Measurements from ENCODE around the gene KCNMB2.

KCNMB2 gene

DNA sequence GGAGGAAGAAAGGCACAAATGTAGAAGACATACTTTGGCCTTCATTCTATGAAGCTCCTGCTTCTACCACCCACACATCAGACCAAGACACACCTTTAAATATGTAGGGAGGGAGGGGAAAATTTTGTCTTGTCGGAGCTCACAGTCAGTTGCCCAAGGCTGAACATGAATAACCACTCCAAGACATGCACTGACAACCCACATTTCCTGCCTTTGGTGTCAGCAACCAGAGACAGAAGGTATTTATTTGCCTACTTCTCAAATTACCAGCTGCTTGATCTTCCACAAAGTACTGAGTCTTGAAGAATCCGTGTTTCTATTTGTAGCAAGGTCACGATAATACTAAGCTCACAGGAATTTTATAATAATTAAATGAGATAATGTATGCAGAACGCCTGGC, 169.7 kb downstream of the KCNMB2 start:
- Histone ChIP-seq H3F3A (ENCODE audit: control insufficient read depth, insufficient read depth) (no peaks in the 10 kb centered on the region), H3K27ac (ENCODE audit: low read depth, low read length) (no peak overlapping the region), H3K9me3 (ENCODE audit: control insufficient read depth, insufficient read depth, low read length) (no peaks in the 10 kb centered on the region), H4K20me1 (ENCODE audit: control insufficient read depth, insufficient read depth, low read depth, low read length) (no peaks in the 10 kb centered on the region), H3K4me1 (ENCODE audit: control insufficient read depth, low read length) (no peaks in the 10 kb centered on the region), H3K4me2 (ENCODE audit: low read length) (no peak overlapping the region), H3K27me3 (ENCODE audit: control insufficient read depth, low read length) (no peaks in the 10 kb centered on the region), H3K36me3 (ENCODE audit: control insufficient read depth, low read length) (no peaks in the 10 kb centered on the region), H3K4me3 (ENCODE audit: low read length) (no peak overlapping the region), H3K79me2 (ENCODE audit: control insufficient read depth, low read length) (no peaks in the 10 kb centered on the region), H3K9me2 (replicated peaks; ENCODE audit: control insufficient read depth, low read length) (no peaks in the 10 kb centered on the region)
- TF ChIP-seq, protein P1, sequence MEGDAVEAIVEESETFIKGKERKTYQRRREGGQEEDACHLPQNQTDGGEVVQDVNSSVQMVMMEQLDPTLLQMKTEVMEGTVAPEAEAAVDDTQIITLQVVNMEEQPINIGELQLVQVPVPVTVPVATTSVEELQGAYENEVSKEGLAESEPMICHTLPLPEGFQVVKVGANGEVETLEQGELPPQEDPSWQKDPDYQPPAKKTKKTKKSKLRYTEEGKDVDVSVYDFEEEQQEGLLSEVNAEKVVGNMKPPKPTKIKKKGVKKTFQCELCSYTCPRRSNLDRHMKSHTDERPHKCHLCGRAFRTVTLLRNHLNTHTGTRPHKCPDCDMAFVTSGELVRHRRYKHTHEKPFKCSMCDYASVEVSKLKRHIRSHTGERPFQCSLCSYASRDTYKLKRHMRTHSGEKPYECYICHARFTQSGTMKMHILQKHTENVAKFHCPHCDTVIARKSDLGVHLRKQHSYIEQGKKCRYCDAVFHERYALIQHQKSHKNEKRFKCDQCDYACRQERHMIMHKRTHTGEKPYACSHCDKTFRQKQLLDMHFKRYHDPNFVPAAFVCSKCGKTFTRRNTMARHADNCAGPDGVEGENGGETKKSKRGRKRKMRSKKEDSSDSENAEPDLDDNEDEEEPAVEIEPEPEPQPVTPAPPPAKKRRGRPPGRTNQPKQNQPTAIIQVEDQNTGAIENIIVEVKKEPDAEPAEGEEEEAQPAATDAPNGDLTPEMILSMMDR (IDR thresholded peaks at IDR 0.05; ENCODE audit: low read depth, low read length, poor library complexity, severe bottlenecking), result no peak
- TF ChIP-seq EZH2phosphoT487 (IDR thresholded peaks at IDR 0.05; ENCODE audit: borderline replicate concordance, low read length), result no peak

DNA sequence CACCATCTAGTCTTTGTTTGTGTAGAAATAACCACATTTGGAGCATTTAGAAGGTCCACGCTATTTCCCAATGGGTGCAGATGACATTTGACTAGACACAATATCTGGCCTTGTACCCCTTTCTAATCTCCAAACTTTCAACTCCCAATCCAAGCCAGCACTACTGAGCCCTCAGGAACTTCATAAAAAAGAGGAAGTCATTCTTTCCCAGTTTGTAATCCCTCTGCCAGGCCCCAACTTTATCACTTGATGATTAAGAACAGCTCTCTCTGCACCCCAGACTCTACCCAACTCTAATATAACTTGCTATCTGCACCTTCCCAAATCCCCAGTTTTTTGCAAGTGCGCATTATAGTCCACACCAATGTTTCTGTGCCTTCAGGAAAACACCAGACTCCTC, 170.2 kb downstream of the KCNMB2 start:
- Histone ChIP-seq H3K27me3 (ENCODE audit: control insufficient read depth, low read length) (no peaks in the 10 kb centered on the region), H3K4me1 (ENCODE audit: control insufficient read depth, low read length) (no peaks in the 10 kb centered on the region), H3K9me2 (replicated peaks; ENCODE audit: control insufficient read depth, low read length) (no peaks in the 10 kb centered on the region), H3K27ac (ENCODE audit: low read depth, low read length) (no peak overlapping the region), H3K9me3 (ENCODE audit: control insufficient read depth, insufficient read depth, low read length) (no peaks in the 10 kb centered on the region), H4K20me1 (ENCODE audit: control insufficient read depth, insufficient read depth, low read depth, low read length) (no peaks in the 10 kb centered on the region), H3K36me3 (ENCODE audit: control insufficient read depth, low read length) (no peaks in the 10 kb centered on the region), H3F3A (ENCODE audit: control insufficient read depth, insufficient read depth) (no peaks in the 10 kb centered on the region), H3K79me2 (ENCODE audit: control insufficient read depth, low read length) (no peaks in the 10 kb centered on the region), H3K4me2 (ENCODE audit: low read length) (no peak overlapping the region), H3K4me3 (ENCODE audit: low read length) (no peak overlapping the region)
- TF ChIP-seq, protein P1 (IDR thresholded peaks at IDR 0.05; ENCODE audit: low read depth, low read length, poor library complexity, severe bottlenecking), result no peak
- no peak for TF ChIP-seq EZH2phosphoT487 (IDR thresholded peaks at IDR 0.05; ENCODE audit: borderline replicate concordance, low read length)

DNA sequence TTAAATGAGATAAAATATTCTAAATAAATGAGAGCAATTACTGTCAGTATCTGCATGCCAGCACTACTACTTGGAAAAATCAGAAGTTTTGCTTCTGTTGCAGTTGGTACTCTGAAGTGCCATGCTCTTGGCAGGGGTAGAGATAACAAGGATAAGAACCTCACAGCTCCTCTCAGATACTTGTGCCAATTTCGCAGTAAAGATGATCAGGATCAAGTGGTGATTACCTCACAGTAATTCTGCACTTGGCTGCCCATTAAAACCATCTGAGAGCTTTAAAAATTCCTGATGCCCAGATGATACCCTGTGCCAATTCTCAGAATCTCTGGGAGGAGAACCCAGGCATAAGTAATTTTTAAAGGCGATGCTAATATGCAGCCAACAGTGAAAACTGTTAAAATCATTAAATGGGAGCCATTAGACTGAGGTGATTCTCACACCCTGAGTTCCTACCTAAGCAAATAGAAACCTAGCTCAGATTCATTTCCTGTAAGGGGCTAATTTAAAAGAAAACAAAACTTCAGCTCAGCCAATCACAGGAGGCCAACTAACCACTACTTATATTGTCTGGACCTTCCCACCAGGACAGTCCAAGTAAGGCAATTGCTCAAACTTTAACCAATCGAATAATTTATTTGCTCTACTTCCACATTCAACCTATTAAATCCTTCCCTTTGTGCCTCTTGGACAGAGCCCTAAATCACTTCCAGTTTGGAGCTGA, 171.2 kb downstream of the KCNMB2 start:
- Histone ChIP-seq H3K4me3 (ENCODE audit: low read length) (no peak overlapping the region), H3F3A (ENCODE audit: control insufficient read depth, insufficient read depth) (no peaks in the 10 kb centered on the region), H3K4me1 (ENCODE audit: control insufficient read depth, low read length) (no peaks in the 10 kb centered on the region), H3K36me3 (ENCODE audit: control insufficient read depth, low read length) (no peaks in the 10 kb centered on the region), H3K79me2 (ENCODE audit: control insufficient read depth, low read length) (no peaks in the 10 kb centered on the region), H3K4me2 (ENCODE audit: low read length) (no peak overlapping the region), H3K27me3 (ENCODE audit: control insufficient read depth, low read length) (no peaks in the 10 kb centered on the region), H3K9me2 (replicated peaks; ENCODE audit: control insufficient read depth, low read length) (no peaks in the 10 kb centered on the region), H4K20me1 (ENCODE audit: control insufficient read depth, insufficient read depth, low read depth, low read length) (no peaks in the 10 kb centered on the region), H3K9me3 (ENCODE audit: control insufficient read depth, insufficient read depth, low read length) (no peaks in the 10 kb centered on the region), H3K27ac (ENCODE audit: low read depth, low read length) (no peak overlapping the region)
- no peak for TF ChIP-seq EZH2phosphoT487 (IDR thresholded peaks at IDR 0.05; ENCODE audit: borderline replicate concordance, low read length)
- TF ChIP-seq, protein P1 (IDR thresholded peaks at IDR 0.05; ENCODE audit: low read depth, low read length, poor library complexity, severe bottlenecking), result no peak

All from DOHH2 (cell line).